Measurements from ENCODE around the gene RPAP2. TPM values are rescaled to one million over a fixed set of nuclear protein-coding genes. Genes with fewer than 3 reads are reported as not detected.

Gene RPAP2
- total and polyA plus RNA-seq, 2 of the 8 experiments (the other 6 are each of a cell fraction or from before 2014, with no cell fraction given) = 7.9 to 28.4 TPM

DNA sequence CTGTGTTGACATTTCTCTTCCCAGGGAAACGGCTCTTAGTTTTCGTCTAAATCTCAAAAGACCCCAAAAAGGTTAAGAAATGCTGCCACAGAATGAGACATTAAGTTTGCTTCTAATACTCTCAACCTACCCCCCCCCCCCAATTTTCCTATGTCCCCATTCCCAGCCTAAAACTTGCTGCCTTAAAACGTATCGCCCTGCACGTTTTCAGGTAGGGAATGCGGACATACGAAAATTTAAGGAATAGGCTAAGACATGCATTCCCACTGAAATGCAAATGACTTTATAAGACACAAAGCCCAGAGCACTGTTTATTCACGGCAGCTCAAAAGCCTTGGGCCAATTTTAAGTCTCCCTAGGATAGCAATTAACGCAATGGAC, 142.4 kb downstream of the RPAP2 start:
- Histone ChIP-seq H2BK120ac (replicated peaks; ENCODE audit: low read depth, low read length) (no peak overlapping the region), H3K36me3 (ENCODE audit: control insufficient read depth in 2 of 4, insufficient read depth in 4 of 4, low read length in 3 of 4) (no peaks in the 10 kb centered on the region; a peak in 1 of 8 replicates), H2AFZ (ENCODE audit: low read length) (peak overlapping the region; percentile 94; the same call in 1 of the 2 replicates), H3K9me3 (ENCODE audit: insufficient read depth in 2 of 2, low read depth in 1 of 2, low read length in 1 of 2) (peaks cover 6 to 7% of the 10 kb centered on the region in 2 experiments; a peak in 2 of 4 replicates), H4K8ac (ENCODE audit: extremely low read depth, insufficient read depth, low read length) (no peak overlapping the region), H3K27ac (ENCODE audit: low read depth, low read length) (no peak overlapping the region), H2BK12ac (ENCODE audit: low read depth, low read length) (0 out of 2 replicates have a peak overlapping the region, but pooled peaks have one; percentile 60), H2AK5ac (ENCODE audit: low read depth, low read length) (no peak overlapping the region), H2BK20ac (ENCODE audit: low read length) (no peak overlapping the region), H3K14ac (ENCODE audit: insufficient read length) (no peak overlapping the region), H3K79me2 (ENCODE audit: control insufficient read depth in 1 of 2, insufficient read depth in 2 of 2, low read length in 2 of 2) (no peaks in the 10 kb centered on the region), H3K4me3 (ENCODE audit: extremely low read depth in 1 of 4, insufficient read depth in 2 of 4, low read depth in 3 of 4, low read length in 4 of 4) (no peak overlapping the region), H4K20me1 (replicated peaks in 1 of 2; ENCODE audit: control insufficient read depth in 1 of 2, insufficient read depth in 2 of 2, low read length in 2 of 2) (no peaks in the 10 kb centered on the region), H3K79me1 (ENCODE audit: low read depth, low read length) (no peaks in the 10 kb centered on the region), H3K4ac (replicated peaks; ENCODE audit: insufficient read length, low read depth, low read length) (no peak overlapping the region), H3K56ac (replicated peaks; ENCODE audit: insufficient read length, low read depth, low read length) (no peak overlapping the region), H3K4me2 (ENCODE audit: insufficient read depth in 1 of 2, low read depth in 2 of 2, low read length in 2 of 2) (peak overlapping the region in 1 of 2 experiments; percentile 58; a peak in 1 of 4 replicates), H3K27me3 (replicated peaks in 1 of 4; ENCODE audit: control insufficient read depth in 3 of 4, extremely low read depth in 1 of 4, insufficient read depth in 3 of 4, low read length in 3 of 4) (no peaks in the 10 kb centered on the region; a peak in 1 of 7 replicates), H2BK5ac (ENCODE audit: low read depth, low read length) (peak overlapping the region; percentile 78; the same call in 1 of the 2 replicates), H3K4me1 (replicated peaks in 1 of 4; ENCODE audit: control insufficient read depth in 3 of 4, insufficient read depth in 4 of 4, low read length in 3 of 4) (peaks cover 0 to 7% (median 1%) of the 10 kb centered on the region in 4 experiments; a peak in 1 of 7 replicates), H3K23ac (ENCODE audit: insufficient read length) (no peak overlapping the region), H4K5ac (ENCODE audit: insufficient read length, low read depth, low read length) (no peak overlapping the region), H2BK15ac (ENCODE audit: low read length) (no peak overlapping the region), H4K91ac (replicated peaks; ENCODE audit: insufficient read length, low read length) (no peak overlapping the region), H3K9ac (replicated peaks in 1 of 4; ENCODE audit: extremely low read depth in 1 of 4, low read depth in 3 of 4, low read length in 3 of 4) (no peak overlapping the region), H3K23me2 (ENCODE audit: low read depth, low read length) (no peaks in the 10 kb centered on the region), H3K18ac (ENCODE audit: extremely low read depth, low read length) (peak overlapping the region; percentile 93)
- ChIA-PET CTCF (ENCODE audit: partially characterized antibody) (no interaction called here), POLR2A (ENCODE audit: partially characterized antibody) (no interaction called here)
- DNase-seq (ENCODE audit: low read depth in 1 of 2, low spot score in 2 of 2) (no peak), FAIRE-seq (no peak)
- WGBS, 2 experiments (ENCODE audit: extremely low coverage in 1 of 2, insufficient coverage in 1 of 2, insufficient read length in 1 of 2, insufficient replicate concordance in 2 of 2, low coverage in 1 of 2, low lambda C conversion rate in 2 of 2, missing lambda C conversion rate in 1 of 2) = 91% methylated on average over 7 of the region's 9 CpGs; no CpG with 5 or more reads in 1 of the 2 experiments
- TF ChIP-seq EGR1 (IDR thresholded peaks at IDR 0.05; ENCODE audit: borderline replicate concordance, low read depth, low read length) = no peak
- no peak for TF ChIP-seq TAF7 (optimal IDR thresholded peaks at IDR 0.05; ENCODE audit: borderline replicate concordance, low read depth, low read length)
- no peak for TF ChIP-seq SRF (IDR thresholded peaks at IDR 0.05; ENCODE audit: low read depth, low read length)
- TF ChIP-seq SAP30 (IDR thresholded peaks at IDR 0.05; ENCODE audit: insufficient read depth, insufficient replicate concordance, low read length) = no peak

All from H1 (cell line).